GM19025 (cell line): Measurements from ENCODE around the gene CCL7.

ENCODE experiments used
- ATAC-seq: cut with Tn5 transposase; IDR thresholded peaks from one replicate; pipeline ENCODE4 v1.9.1; 2021; ENCODE audit warnings: mild to moderate bottlenecking, low read depth, moderate library complexity; ENCODE audit not compliant: unreplicated experiment

Gene CCL7

DNA sequence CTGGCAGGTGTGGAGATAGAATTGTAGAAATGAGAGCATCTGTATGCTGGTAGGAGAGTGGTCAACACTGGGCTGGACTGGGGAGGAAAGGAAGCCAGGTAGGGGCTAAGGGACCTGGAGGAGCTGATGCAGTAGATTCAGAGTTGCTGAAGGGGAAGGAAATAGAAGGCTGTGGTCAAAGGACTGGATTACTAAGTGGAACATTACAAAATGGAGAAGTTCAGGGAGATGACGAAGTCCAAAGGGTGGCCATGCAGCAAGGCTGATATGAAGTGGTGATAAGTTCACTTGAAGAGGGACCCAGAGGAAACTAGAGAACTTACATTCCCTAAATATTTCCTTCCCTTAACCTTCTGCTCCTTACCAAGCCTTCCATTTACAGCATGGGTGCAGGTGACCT, 23.6 kb upstream of the CCL7 start:
- no peak for ATAC-seq

DNA sequence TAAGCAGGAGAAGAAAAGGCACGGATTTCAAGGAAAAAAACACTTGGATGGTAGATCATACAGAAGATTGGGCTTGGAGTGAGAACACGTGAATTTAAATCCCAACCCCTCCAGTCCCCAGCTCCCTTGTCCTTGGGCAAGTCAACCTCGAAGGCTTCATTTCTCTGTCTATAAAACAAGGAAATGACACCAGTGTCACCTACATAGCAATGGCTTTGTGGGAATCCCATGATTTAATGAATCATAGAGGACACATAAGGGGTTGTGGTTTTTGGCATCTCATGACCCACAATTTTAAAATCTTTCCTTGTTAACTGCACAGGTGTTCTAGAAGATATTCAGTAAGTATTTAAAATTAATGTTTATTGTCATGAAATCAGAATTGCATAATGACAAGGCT, 23.1 kb upstream of the CCL7 start:
- no peak for ATAC-seq

DNA sequence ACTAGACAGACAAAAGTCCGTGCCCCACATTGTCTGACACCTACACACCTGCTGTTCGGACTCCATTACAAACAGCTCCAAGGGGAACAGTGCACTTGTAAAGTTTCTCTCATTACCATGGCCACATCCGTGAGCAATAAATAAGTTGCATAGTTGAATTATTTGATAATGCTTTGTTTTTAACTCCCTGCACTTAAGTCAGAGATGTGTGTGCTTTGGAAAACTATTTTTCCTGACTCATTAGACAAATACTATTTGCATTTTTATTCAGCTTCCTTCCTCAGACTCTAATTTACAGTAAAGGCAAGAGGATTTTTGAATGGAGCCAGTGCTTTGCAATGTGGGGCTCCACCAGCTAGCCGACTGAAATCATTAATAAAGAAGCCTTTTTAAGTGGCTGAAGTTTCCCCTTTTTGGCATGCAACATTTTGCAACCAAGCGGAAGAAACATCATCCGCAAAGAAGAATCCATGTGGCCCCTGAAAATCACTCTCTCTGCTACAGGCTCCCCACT, 21.5 kb upstream of the CCL7 start:
- ATAC-seq = no peak

DNA sequence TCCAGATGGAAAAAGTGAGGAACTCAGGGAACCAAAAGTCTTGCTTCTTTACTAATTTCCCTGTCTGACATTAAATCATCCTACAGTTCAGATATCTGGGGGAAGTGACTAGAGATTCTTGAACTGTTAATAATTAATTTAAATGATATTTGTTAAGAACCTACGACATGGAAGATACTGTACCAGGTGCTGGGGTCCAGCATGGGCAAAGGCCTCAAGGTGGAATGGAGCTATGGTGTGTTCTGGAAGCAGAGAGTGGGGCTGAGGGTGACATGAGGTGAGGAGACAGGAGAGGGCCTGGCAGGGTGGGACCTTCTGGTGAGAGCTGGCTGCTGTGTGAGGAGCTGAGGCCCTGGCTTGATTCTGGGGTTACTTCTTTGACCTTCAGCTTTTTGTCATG, 21.0 kb upstream of the CCL7 start:
- no peak for ATAC-seq

DNA sequence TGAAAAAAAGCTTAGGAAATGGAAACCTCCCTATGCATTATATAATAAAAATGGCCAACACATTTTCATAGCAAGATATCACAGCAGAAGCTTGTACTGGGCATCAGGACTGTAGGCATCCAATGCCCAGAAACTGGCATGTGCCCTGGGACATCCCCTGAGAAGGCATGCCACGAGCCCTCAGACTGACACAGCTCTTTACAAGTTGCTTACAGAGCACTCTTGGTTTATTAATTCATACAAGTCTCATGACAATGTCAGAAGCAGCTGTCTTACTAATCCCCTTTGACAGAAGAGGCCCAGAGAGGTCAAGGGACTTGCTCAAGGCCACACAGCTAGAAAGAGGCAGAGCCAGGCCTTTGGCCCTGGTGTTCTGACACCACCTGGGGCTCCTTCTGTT, 20.5 kb upstream of the CCL7 start:
- ATAC-seq = no peak

DNA sequence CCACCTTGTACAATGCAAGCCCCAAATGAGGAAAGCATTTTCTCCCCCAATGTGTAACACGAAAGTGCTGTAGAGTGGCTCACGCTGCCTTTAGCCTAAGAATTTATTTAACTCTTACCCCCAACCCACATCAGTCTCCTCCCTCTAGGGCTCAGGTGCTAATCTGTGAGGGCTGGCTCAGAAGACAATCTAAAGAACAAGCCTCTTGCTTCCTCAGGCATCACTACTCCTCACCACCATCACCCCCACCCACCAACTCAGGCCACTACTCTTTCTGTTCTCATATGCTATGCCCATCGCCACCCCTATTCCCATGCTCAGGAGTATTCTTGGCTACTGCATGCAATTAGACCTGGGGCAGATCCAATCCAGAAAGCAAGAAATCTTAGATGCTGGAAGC, 18.8 kb upstream of the CCL7 start:
- ATAC-seq = no peak

DNA sequence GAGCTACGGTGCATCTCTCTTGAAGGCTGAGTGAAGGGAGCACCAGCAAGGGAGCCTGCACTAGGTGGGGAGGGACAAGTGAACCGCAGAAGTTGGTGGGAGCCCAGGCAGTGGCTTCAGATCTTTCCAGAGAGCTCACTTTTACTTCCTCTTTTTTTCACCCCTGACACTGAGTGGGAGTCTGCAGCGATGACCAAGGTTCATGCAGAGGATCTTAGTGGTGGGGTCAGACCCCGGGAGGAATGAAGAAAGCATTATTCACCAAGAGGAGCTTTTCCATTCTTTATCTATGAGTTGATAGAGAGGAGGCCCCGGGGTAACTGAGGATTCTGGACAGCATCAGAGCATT, 18.0 kb upstream of the CCL7 start:
- no peak for ATAC-seq

DNA sequence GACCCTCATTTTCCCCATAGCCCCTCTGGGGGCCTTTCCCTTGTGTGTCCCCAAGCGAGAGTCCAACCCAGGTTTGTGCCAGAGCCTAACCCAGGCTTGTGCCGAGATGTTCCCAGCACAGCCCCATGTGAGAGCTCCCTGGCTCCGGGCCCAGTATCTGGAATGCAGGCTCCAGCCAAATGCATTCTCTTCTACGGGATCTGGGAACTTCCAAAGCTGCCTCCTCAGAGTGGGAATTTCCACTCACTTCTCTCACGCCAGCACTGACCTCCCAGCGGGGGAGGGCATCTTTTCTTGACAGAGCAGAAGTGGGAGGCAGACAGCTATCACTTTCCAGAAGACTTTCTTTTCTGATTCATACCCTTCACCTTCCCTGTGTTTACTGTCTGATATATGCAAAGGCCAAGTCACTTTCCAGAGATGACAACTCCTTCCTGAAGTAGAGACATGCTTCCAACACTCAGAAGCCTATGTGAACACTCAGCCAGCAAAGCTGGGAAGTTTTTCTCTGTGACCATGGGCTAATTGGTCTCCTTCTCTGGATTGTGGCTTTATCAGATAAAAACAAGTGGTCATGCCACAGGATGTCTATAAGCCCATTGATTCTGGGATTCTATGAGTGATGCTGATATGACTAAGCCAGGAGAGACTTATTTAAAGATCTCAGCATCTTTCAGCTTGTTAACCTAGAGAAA, 17.4 kb upstream of the CCL7 start:
- ATAC-seq = no peak

DNA sequence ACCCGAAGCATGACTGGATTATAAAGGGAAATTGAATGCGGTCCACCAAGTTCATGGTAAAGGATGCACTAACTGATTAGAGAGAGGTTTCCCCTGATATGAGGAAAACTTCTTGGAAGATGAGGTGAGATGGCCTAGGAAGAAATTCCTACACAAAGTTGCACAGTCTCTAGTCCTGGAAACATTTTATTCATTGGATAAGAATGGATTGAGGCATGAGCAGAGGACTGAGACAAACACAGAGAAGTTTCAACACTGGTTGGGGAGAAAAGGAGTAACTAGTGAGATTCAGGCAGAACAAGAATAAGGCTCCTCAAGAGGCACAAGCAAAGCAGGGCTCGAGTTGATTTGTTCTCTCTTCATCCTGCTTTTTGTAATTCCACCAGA, 16.9 kb upstream of the CCL7 start:
- ATAC-seq = no peak

DNA sequence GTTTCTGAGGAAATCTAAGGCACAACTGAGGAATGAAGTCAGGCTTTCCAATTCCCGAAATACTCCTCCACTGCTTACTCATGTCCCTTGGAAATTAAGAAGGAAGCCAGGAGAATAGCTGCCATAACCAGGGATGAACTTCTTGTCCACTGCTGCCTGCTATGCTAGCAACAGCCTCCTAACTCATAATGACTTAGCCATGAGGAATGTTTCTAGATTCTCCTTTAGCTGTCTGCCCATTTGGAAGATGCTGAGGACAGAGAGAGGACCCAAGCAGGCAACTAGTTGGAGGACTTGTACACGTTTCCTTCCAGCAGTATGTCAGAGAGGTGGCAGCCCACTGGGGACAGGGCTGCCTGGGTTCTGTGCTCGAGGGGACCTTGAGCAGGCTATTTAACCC, 15.9 kb upstream of the CCL7 start:
- ATAC-seq = no peak

DNA sequence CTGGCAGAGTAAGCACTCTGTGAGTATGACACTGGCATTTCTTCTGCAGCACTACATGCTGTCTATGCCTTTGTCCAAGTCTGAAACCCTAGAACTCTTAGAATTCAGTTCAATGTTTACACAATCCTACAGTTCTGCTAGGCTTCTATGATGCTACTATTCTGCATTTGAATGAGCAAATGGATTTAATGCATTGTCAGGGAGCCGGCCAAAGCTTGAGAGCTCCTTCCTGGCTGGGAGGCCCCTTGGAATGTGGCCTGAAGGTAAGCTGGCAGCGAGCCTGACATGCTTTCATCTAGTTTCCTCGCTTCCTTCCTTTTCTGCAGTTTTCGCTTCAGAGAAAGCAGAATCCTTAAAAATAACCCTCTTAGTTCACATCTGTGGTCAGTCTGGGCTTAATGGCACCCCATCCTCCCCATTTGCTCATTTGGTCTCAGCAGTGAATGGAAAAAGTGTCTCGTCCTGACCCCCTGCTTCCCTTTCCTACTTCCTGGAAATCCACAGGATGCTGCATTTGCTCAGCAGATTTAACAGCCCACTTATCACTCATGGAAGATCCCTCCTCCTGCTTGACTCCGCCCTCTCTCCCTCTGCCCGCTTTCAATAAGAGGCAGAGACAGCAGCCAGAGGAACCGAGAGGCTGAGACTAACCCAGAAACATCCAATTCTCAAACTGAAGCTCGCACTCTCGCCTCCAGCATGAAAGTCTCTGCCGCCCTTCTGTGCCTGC, 15.2 kb upstream of the CCL7 start, which contains the start of gene CCL2:
Gene CCL2, plus strand, starts transcription at position 635 of the 730 bp plus-strand sequence. Its CDS starts 65 bp downstream, at position 700.
- ATAC-seq = no peak

DNA sequence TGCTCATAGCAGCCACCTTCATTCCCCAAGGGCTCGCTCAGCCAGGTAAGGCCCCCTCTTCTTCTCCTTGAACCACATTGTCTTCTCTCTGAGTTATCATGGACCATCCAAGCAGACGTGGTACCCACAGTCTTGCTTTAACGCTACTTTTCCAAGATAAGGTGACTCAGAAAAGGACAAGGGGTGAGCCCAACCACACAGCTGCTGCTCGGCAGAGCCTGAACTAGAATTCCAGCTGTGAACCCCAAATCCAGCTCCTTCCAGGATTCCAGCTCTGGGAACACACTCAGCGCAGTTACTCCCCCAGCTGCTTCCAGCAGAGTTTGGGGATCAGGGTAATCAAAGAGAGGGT, 14.7 kb upstream of the CCL7 start:
- no peak for ATAC-seq

DNA sequence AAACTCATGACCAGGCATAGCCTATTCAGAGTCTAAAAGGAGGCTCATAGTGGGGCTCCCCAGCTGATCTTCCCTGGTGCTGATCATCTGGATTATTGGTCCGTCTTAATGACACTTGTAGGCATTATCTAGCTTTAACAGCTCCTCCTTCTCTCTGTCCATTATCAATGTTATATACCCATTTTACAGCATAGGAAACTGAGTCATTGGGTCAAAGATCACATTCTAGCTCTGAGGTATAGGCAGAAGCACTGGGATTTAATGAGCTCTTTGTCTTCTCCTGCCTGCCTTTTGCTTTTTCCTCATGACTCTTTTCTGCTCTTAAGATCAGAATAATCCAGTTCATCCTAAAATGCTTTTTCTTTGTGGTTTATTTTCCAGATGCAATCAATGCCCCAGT, 14.2 kb upstream of the CCL7 start:
- ATAC-seq = no peak

DNA sequence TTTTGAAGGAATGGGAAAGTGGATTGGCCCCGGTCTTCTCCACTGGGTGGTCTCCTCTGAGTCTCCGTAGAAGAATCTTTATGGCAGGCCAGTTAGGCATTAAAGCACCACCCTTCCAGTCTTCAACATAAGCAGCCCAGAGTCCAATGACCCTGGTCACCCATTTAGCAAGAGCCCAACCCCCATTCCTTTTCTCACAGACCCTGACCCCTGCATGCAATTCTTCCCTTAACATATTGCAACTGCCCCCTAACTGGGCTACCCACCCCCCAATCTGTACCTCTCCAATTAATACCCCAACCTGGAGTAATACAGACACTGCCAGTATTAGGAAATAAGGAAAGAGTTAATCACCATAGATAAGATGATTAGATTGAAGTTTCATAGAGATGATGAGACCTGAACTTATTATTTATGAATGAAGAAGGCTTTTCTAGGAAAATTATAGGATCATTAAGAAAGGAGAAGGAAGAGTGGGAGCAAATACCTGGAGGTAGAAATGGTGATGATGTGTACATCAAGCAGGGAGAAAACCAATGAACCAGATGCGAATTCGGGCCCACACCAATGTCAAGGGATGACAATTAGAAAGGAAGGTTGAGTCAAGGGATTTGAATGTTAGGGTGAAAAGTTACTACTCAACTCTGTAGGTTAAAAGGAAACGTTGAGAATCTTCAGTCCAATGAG, 12.6 kb upstream of the CCL7 start:
- ATAC-seq = no peak

DNA sequence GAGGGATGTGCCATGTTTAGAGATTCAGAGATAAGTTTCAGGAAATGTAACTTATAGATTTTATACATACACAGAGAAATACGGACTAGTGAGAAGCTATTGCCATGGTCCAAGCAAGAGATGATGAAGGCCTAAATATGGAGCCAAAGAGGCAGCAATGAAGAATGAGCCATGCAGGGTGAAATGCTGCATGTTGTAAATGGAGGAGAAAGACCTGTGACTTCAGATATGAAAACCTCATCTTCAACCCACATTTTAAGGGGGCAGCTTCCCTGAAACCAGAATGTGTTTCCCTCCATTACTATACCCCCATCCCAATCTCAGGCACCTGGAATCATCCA, 12.1 kb upstream of the CCL7 start:
- ATAC-seq = no peak

DNA sequence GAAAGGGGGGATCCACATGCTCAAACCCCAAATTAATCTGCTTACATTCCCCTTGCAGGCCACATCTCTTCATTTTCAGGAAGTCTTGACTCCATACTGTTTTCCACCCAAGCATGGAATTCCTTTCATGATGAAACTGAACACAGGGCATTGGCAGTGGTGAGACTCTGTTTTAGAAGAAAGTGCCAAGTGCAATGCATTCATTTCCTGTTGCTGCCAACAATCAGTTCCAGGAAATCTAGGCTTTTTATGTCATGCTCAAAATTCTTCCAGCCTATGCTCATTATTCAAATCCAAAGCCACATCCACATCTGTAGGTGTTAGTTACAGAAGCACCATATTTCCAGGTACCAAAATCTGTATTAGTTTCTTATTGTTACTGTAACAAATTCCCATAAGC, 10.9 kb upstream of the CCL7 start:
- no peak for ATAC-seq

DNA sequence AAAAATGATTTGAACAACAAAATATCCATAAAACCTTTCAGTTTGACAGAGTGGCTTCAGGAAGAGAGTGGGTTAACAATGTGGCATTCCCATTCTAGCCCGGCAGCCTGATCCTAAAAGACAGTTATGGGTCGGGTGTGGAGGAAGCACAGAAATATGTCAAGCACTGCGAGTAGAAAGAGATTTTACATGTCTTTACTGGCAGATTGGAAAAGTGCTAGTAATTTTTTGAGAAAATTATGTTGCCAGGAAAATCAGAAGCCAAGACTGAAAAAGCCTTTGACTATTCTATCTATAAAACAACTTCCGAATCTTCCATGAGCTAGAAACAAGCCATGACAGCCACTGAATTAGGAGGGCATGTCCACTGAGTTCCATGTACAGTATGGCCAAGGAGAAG, 9.2 kb upstream of the CCL7 start:
- ATAC-seq = no peak

DNA sequence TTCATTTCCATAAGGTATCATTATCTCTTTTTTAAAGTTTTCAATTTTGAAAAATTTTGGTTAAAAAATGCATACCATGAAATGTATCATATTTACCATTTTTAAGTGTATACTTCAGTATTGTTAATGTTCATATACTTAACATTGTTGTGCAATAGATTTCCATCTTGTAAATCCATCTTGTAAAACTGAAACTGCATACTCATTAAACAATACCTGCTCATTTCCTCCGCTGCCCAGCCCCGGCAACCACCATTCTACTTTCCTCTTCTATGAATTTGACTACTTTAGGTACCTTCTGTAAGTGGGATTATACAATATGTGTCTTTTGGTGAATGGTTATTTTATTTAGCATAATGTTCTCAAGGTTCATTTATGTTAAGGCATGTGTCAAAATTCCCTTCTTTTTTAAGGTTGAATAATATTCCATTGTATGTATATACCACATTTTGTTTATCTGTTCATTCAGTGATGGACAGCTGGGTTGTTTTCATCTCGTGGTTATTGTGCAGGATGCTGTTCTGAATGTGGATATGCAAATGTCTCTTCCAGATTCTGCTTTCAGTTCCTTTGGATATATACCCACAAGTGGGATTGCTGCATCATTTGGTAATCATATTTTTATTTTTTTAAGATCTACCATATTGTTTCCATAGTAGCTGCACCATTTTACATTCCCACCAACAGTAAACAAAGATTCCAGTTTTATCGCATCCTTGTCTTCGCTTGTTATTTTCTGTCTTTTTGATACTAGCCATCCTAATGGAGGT, 8.3 kb upstream of the CCL7 start:
- ATAC-seq = no peak

DNA sequence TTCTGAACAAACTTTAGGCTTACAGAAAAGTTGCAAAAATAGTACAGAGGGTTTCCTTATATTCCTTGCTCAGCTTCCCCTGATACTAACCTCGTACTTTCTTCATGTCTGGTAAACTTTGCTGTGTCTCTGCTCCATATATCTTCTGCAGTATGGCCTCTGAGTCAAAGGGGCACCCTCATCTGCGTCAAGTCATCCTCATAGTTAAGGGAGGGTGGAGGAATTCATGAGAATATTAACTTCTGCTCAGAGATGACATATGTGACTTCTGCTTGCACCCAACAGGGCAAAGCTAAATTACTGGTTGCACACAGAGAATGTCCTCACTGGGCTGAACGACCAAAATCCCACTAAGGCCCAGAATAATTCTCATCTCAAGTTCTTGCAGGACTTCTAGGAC, 4.3 kb upstream of the CCL7 start:
- no peak for ATAC-seq

DNA sequence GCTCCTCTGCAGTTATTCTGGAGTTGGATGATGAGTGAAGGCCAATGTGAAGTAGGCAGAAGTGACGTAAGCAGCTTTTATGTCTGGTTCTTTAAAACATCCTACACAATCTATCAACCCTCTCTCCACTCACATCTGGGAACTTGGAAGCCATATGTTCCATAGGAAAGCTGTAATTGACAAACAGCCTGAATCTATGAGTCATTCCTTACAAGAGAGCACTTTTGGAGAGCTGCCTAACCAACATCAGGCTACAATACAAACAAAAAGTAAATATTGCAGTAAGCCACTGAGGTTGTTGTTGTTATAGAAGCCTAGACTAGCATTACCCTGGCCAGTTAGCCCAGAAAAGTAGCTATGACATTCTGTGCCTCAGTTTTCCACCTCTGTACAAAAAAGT, 5.9 kb downstream of the CCL7 start:
- ATAC-seq = no peak

DNA sequence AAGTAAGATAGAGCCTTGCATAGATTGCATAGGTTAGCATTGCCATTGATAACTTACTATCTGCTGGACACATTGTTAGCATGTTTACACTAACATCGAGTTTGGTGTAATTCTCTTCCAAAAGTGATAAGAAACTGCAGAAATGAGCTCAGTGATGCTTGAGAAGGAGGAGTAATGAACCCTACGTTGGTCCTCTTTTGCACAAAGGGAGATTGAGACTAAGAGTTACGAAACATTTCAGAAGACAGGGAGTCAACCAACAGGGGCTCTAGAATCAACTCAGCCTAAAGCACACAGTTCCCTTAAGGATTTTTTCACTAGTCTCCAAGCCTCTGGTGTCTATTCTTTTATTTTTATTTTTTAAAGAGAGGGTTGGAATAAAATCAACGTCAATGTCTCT, 6.8 kb downstream of the CCL7 start:
- no peak for ATAC-seq
